ENCODE results near the gene COMT.
"Not testable (repeated sequence)": the region's sequence is repeated elsewhere in the genome, so short reads cannot be mapped to it uniquely, and the experiment has no call there.

COMT gene

DNA sequence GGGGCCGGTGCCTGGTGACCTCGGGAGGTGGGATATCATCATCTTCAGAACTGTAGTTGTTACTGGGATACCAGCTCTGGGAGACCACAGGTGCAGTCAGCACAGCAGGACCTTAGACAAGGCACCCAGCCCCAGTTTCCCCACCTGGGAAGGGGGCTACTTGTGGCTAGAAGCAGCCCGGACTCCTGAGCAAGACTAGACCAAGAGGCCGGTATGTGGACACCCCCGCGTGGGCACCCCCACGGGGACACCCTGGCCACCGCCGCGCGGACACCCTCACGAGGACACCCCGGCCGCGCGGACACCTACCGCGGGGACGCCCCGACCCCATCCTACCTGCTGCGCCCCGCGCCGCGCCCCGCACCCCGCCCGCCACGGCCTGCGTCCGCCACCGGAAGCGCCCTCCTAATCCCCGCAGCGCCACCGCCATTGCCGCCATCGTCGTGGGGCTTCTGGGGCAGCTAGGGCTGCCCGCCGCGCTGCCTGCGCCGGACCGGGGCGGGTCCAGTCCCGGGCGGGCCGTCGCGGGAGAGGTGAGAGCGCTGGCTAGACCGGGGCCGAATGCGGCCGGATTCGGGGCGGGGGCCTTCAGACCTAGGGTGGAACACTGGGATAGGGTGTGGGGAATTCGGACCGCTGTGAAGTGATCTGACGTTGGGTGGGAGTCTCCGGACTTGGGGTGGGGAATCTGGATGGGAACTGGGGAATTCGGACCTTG, at the start of gene COMT, which contains the start of gene TXNRD2:
TSS of gene COMT (plus strand) at position 408 of the 718 bp plus-strand sequence. CDS start 20,755 bp downstream, outside the sequence.
TSS of gene TXNRD2 (minus strand) at position 454 of the 718 bp plus-strand sequence. CDS start at position 439, 15 bp downstream.
- no peak for DNase-seq (ENCODE audit: low spot score)

DNA sequence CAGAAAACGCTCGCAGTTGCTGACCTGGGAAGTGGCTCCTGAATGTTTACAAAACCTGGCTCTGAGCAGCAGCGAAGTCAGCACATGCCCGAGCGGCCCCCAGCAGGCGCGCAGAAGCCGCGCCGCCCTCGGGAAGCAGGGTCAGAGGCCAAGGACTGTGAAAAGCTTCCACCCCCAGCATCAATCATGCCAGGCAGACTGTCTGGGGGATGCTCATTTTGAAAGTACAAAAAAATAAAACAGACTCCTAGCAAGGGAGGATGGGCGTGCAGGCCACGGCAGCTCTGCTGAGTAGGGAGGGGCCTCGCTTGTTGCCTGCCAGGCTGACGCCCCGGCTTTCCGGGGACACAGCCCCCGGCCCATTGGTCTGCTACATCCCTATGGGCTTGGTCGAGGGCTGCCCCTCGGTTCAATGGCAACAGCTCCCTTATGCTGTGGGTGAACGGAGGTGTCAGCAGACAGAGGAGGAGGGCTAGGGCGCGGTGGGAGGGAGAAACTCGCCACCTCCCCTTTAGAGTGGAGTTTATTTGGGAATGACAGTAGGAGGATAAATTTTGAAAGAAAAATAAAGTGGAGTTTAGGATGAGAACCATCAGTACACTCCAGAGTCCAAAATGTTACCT, 49.2 kb upstream of the COMT start:
- DNase-seq (ENCODE audit: low spot score): no peak

DNA sequence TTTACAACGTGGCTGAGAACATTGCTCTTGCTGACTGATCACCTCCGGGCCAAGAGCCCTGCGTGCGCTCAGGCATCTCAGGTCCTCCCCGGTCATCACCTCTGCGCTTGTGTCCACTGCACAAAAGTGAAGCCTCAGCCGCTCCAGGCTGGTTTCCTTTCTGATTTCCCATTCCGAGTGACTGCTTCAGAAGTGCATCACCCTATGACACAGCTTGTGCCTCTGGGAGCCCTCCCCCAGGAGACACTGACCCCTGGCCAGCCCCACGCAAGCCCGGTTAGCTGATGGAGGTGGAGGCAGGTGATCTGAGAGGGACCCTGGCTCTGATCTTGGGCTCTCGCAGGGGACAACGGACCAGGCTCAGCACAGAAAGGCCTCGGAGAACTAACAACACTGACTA, 48.6 kb upstream of the COMT start:
- no peak for DNase-seq (ENCODE audit: low spot score)

DNA sequence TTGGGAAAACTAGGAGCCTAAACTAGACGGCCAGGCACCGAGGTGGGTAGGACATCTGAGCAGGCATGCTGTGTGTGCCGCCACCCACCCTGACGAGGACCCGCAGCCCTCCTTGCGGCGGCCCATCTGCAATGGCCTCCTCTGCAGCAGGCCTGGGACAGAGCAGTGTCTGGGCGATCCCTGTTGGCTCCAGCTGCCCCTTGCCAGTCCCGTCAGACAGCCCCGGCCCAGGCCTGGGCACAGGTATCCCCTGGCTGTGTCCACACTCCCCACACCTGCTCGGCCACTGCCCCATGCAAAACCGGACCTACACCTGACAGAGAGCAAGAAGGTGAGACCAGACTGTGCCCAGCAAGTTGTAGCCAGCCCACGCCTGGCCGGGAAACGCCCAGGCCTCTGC, 48.2 kb upstream of the COMT start:
- no peak for DNase-seq (ENCODE audit: low spot score)

DNA sequence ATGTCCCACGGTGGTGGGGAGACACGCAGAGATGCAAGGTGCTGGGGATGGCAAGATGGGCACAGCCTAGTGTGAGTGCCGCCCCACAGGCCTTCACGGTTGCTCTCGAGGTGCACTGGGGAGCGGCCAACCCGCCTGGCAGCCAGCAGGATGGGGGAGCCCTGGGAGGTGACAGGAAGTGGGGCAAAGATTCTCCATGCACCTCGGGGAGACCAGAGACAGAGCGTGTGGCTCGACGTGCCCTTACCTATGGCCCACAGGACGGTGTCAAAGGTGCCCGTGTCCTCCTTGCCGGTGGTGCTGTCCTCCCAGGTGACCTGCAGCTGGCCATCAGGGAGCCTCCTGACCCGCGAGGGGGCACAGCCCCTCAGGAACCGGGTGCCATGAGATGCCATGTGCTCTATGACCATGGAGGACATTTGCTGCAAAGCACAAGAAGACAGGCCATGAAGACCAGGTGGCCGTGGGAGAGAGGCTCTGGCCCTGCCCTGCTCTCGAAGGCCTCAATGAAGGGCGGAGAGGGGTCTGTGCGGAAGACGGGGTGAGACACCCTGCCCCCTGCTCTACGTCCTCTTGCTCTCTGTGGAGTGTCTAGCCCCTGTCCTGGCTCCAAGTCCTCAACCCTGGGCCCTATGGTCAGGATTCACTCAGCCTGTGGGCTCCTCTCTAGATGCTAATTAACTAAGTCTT, 46.3 kb upstream of the COMT start:
- DNase-seq (ENCODE audit: low spot score): no peak

DNA sequence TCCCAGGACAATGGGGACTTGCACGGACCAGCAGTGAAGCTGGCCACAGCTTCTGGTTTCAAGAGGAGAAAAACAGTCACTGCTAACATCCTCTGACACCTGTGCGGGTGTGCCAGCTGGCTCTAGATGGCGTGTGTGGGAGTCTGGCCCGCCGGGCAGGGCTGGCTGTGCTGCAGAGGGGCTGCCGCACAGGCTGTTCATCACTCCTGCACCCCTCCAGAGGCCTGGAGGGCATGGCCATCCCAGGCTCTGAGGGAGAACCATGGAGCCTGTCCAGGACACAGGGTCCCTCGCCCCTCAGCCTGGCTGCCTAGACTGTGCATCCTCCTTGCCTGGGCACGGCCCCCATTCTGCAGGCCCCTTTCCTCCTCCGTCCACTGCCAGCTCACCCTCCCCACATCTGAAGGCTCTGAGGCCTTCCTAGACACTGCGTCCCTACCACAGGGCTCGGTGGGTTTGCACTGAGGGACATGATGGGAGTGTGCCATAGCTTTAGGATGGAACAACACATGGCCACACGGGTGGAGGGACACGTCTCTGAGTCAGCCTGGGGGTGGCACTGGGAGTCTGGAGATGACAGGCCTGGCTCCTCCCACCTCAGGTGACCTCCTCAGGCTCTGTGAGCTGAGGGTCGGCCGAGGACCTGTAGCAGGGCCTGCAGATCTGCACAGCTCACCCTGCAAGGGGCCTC, 44.8 kb upstream of the COMT start:
- no peak for DNase-seq (ENCODE audit: low spot score)

DNA sequence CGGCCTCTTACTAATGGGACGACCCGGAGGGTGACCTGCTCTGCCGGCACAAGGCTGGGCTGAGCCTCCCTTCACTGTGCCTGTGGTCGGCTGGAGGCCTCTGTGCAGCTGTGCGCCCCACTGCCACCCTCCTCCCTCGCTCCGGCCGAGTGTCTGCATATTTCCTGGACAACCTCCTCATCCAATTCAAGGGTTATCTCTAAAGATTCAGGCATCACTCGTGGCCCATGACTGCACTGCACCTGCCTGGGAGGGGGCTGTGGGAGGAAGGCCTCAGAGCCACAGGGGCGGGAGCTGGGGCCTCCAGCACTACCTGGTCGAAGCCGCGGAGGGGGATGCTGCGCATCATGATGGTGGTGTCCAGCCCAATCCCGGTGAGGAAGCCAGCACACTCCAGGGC, 43.8 kb upstream of the COMT start:
- DNase-seq (ENCODE audit: low spot score): no peak

GRCh38 chr22:19898145-19898544, 43.4 kb upstream of the COMT start:
- DNase-seq (ENCODE audit: low spot score): no peak

GRCh38 chr22:19898831-19899567, 42.6 kb upstream of the COMT start:
- DNase-seq (ENCODE audit: low spot score): no peak

GRCh38 chr22:19900707-19901436, 40.7 kb upstream of the COMT start:
- no peak for DNase-seq (ENCODE audit: low spot score)

GRCh38 chr22:19901577-19902244, 39.9 kb upstream of the COMT start:
- DNase-seq (ENCODE audit: low spot score): no peak

GRCh38 chr22:19902245-19902715, 39.3 kb upstream of the COMT start:
- DNase-seq (ENCODE audit: low spot score): no peak

DNA sequence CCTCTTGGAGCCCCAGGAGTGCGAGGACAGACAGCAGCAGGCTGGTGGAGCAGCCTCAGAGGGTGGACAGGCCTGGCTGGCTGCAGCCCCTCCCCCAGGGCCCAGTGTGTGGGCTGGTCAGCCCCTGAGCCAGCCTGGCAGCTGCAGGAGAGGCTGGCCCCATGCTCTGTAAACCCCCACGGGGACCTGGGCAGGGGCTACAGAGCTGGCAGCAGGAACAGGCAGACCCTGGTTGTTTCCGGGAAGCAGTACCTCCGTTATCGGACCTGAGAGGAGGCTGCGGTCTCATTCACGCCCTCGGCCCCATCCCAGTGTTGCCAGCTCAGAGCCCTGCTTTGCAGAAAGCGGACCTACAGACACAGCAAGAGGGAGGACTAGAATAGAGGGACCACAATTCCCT, 38.5 kb upstream of the COMT start:
- DNase-seq (ENCODE audit: low spot score): peak; percentile 74

GRCh38 chr22:19903513-19903912, 38.1 kb upstream of the COMT start:
- no peak for DNase-seq (ENCODE audit: low spot score)

- no peak for DNase-seq (ENCODE audit: low spot score)
These were observed 37.3 kb upstream of the COMT start for GRCh38 chr22:19904174-19904856.

- DNase-seq (ENCODE audit: low spot score): no peak
These were observed 36.6 kb upstream of the COMT start for GRCh38 chr22:19904935-19905334.

DNA sequence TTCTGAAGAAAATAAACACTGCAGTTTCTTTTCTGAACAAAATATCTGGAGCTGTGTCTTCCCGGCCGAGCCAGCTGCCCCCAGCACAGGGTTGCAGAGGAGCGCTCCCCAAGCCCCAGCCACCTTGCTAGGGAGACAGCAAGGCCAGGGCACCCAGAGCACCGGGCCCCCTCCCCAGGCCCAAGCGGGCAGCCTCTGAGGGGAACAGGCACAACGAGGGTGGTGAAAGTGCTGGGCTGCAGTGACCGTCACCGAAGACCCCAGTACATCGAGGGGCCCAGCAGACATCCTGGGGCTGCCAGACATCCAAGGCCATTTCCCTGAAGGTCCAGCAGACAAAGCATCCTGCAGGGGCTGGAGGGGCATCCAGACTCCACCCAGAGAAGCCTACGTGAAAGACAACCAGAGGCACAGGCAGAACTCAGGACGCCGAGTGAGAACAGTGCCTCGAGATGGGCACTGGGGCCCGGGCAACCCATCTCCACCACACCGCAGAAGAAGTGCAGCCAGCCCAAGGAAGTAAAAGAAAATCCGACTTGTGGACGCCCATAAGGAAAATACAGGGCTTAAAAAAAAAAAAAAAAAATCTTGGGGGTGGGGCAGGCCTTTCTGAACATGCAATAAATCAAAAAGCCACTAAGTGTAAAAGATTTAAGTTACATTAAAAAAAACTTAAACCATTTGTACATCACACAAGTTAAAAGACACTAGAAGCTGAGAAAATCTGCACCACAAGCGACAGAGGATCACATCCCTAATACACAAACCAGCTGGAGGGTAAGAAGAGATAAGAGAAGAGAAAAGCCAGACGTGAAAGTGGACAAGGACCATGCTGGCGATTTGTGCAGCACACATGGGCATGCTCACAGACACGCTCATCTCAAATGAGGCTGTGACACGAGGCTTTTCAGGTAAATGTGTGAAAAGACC, 36.0 kb upstream of the COMT start:
- no peak for DNase-seq (ENCODE audit: low spot score)

DNA sequence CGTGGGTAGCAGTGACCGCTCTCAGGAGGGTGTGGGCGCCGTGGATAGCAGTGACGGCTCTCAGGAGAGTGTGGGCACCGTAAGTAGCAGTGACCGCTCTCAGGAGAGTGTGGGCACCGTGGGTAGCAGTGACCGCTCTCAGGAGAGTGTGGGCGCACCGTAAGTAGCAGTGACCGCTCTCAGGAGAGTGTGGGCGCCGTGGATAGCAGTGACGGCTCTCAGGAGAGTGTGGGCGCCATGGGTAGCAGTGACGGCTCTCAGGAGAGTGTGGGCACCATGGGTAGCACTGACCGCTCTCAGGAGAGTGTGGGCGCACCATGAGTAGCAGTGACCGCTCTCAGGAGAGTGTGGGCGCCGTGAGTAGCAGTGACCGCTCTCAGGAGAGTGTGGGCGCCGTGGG, 34.7 kb upstream of the COMT start:
- DNase-seq (ENCODE audit: low spot score): not testable (repeated sequence)

DNA sequence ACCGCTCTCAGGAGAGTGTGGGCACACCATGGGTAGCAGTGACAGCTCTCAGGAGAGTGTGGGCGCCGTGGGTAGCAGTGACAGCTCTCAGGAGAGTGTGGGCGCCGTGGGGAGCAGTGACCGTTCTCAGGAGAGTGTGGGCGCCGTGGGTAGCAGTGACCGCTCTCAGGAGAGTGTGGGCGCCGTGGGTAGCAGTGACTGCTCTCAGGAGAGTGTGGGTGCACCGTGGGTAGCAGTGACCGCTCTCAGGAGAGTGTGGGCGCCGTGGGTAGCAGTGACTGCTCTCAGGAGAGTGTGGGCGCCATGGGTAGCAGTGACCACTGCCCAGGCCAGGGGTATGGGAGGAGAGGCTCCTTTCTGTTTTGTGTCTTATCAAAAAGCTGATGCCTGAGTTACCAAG, 33.7 kb upstream of the COMT start:
- DNase-seq (ENCODE audit: low spot score): not testable (repeated sequence)

Measured in ecto neural progenitor cell (in vitro differentiated cells).